ENCODE results near the gene UNK. TPM values are rescaled to one million over a fixed set of nuclear protein-coding genes. Genes with fewer than 3 reads are reported as not detected.

UNK gene
- total and polyA plus RNA-seq, 2 of the 13 experiments (the other 11 are each of a cell fraction or from before 2014, with no cell fraction given): 31.6 to 33.0 TPM

GRCh38 chr17:75869282-75870141, 84.9 kb downstream of the UNK start (continued):
- TF ChIP-seq ZNF224 (CRISPR knock-in tag; IDR thresholded peaks at IDR 0.05) (0 out of 2 replicates have a peak, but pooled peaks have one; percentile 70), TFDP2 (CRISPR knock-in tag; IDR thresholded peaks at IDR 0.05) (peak; percentile 74), ZNF569 (CRISPR knock-in tag; IDR thresholded peaks at IDR 0.05; ENCODE audit: borderline replicate concordance) (0 out of 2 replicates have a peak, but pooled peaks have one; percentile 49), ZNF431 (CRISPR knock-in tag; IDR thresholded peaks at IDR 0.05; ENCODE audit: borderline replicate concordance, low read depth) (no peak), ZNF264 (CRISPR knock-in tag; IDR thresholded peaks at IDR 0.05) (peak; percentile 44; the same call in 1 of the 2 replicates), TSC22D2 (CRISPR knock-in tag; IDR thresholded peaks at IDR 0.05; ENCODE audit: borderline replicate concordance) (peak; percentile 78; the same call in 1 of the 2 replicates), ZNF205 (CRISPR knock-in tag; IDR thresholded peaks at IDR 0.05) (peak; percentile 38; the same call in 1 of the 2 replicates), NFYC (CRISPR knock-in tag; IDR thresholded peaks at IDR 0.05) (0 out of 2 replicates have a peak, but pooled peaks have one; percentile 35), BHLHE40 (IDR thresholded peaks at IDR 0.05; ENCODE audit: low read length) (0 out of 2 replicates have a peak, but pooled peaks have one; percentile 26), ZNF350 (CRISPR knock-in tag; IDR thresholded peaks at IDR 0.05; ENCODE audit: borderline replicate concordance, low read depth) (peak; percentile 60), ZBTB4 (CRISPR knock-in tag; IDR thresholded peaks at IDR 0.05; ENCODE audit: borderline replicate concordance) (peak; percentile 31; the same call in 1 of the 2 replicates), ZNF770 (CRISPR knock-in tag; IDR thresholded peaks at IDR 0.05) (peak; percentile 14; the same call in 1 of the 2 replicates), MEF2D (CRISPR knock-in tag; IDR thresholded peaks at IDR 0.05) (0 out of 2 replicates have a peak, but pooled peaks have one; percentile 45), CEBPB (IDR thresholded peaks at IDR 0.05; ENCODE audit: borderline replicate concordance, low read depth, low read length) (peak; percentile 82), RBAK (CRISPR knock-in tag; IDR thresholded peaks at IDR 0.05) (0 out of 2 replicates have a peak, but pooled peaks have one; percentile 6), HMGXB4 (CRISPR knock-in tag; IDR thresholded peaks at IDR 0.05; ENCODE audit: borderline replicate concordance in 1 of 2, low read depth in 1 of 2) (peak; percentile 13 to 69; a peak in 3 of 4 replicates), ZNF678 (CRISPR knock-in tag; IDR thresholded peaks at IDR 0.05) (peak; percentile 70; the same call in 1 of the 2 replicates), NFE2 (CRISPR knock-in tag; IDR thresholded peaks at IDR 0.05) (peak; percentile 29; the same call in 1 of the 2 replicates)

All from HepG2 (cell line).